Astrocyte (in vitro differentiated cells and primary cell): ENCODE measurements around the gene PROKR1.

Source experiments
- CTCF ChIP-seq: IDR thresholded peaks from 2 replicates; pipeline ENCODE4 v1.5.1; 2011; ENCODE audit warnings: low read depth, mild to moderate bottlenecking, inconsistent platforms, low read length, moderate library complexity; ENCODE audit not compliant: insufficient read depth
- EZH2 ChIP-seq: IDR thresholded peaks from 2 replicates; pipeline ENCODE4 v1.6.1; 2012; ENCODE audit warnings: mild to moderate bottlenecking, low read length, inconsistent platforms; ENCODE audit not compliant: insufficient read depth

- TF ChIP-seq CTCF (no peak), EZH2 (no peak)
Measured at GRCh38 chr2:68612765-68613519, 30.4 kb upstream of the PROKR1 start.
